Measurements from ENCODE around the gene FEM1B.

Gene FEM1B

GRCh38 chr15:68328964-68329363, 51.4 kb downstream of the FEM1B start:
- DNase-seq: no peak

GRCh38 chr15:68330416-68330815, 52.9 kb downstream of the FEM1B start:
- DNase-seq: no peak

GRCh38 chr15:68330901-68331300, 53.4 kb downstream of the FEM1B start:
- no peak for DNase-seq

- DNase-seq: no peak
These were observed 54.7 kb downstream of the FEM1B start for GRCh38 chr15:68332266-68332665.

GRCh38 chr15:68333775-68334470, 56.4 kb downstream of the FEM1B start:
- no peak for DNase-seq

GRCh38 chr15:68334661-68335124, 57.1 kb downstream of the FEM1B start:
- no peak for DNase-seq

- DNase-seq: no peak
These were observed 57.7 kb downstream of the FEM1B start for GRCh38 chr15:68335251-68335650.

GRCh38 chr15:68335655-68336054, 58.1 kb downstream of the FEM1B start:
- DNase-seq: no peak

- DNase-seq: no peak
These were observed 59.0 kb downstream of the FEM1B start for GRCh38 chr15:68336516-68336915.

- DNase-seq: no peak
These were observed 60.3 kb downstream of the FEM1B start for GRCh38 chr15:68337826-68338225.

- DNase-seq: no peak
These were observed 61.9 kb downstream of the FEM1B start for GRCh38 chr15:68339481-68339880.

GRCh38 chr15:68340726-68341671, 63.5 kb downstream of the FEM1B start:
- DNase-seq: no peak

- no peak for DNase-seq
These were observed 64.5 kb downstream of the FEM1B start for GRCh38 chr15:68341760-68342725.

GRCh38 chr15:68343579-68344225, 66.2 kb downstream of the FEM1B start:
- DNase-seq: no peak

- no peak for DNase-seq
These were observed 67.1 kb downstream of the FEM1B start for GRCh38 chr15:68344600-68344999.

All from activated CD8-positive, alpha-beta memory T cell treated with anti-CD3 and anti-CD28 coated beads, Interleukin-2, amount 50 U/mL, for 4 hours (primary cell).